Measurements from ENCODE around the gene KCNG1.
"Not testable (repeated sequence)": the region's sequence is repeated elsewhere in the genome, so short reads cannot be mapped to it uniquely, and the experiment has no call there.

DNA sequence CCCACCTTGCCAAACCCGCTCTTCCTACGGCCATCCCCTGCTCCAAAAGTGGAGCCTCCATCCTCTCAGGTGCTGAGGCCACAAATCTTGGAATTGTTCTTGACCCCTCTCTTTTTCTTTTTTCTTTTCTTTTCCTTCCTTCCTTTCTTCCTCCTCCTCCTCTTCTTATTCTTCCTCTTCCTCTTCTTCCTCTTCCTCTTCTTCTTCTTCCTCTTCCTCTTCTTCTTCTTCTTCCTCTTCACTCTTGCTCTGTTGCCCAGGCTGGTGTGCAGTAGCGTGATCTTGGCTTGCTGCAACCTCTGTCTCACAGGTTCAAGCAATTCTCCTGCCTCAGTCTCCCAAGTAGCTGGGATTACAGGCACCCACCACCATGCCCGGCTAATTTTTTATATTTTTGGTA, 44.4 kb downstream of the KCNG1 start:
- not testable (repeated sequence) for TF ChIP-seq POLR2AphosphoS5 (IDR thresholded peaks at IDR 0.05; ENCODE audit: low read depth, low read length); IRF2 (CRISPR knock-in tag; IDR thresholded peaks at IDR 0.05); CTCF (CRISPR knock-in tag; IDR thresholded peaks at IDR 0.05); ZBTB42 (CRISPR knock-in tag; IDR thresholded peaks at IDR 0.05); ELF4 (CRISPR knock-in tag; IDR thresholded peaks at IDR 0.05; ENCODE audit: borderline replicate concordance); ZNF274 (CRISPR knock-in tag; IDR thresholded peaks at IDR 0.05); ZNF292 (CRISPR knock-in tag; IDR thresholded peaks at IDR 0.05; ENCODE audit: borderline replicate concordance, low read depth); HDAC6 (IDR thresholded peaks at IDR 0.05; ENCODE audit: low read depth, low read length); EED (CRISPR knock-in tag; IDR thresholded peaks at IDR 0.05); MTA3 (CRISPR knock-in tag; IDR thresholded peaks at IDR 0.05); ZNF614 (CRISPR knock-in tag; IDR thresholded peaks at IDR 0.05; ENCODE audit: borderline replicate concordance); EZH2 (conservative IDR thresholded peaks at IDR 0.05; ENCODE audit: low read depth, low read length)
- TF ChIP-seq, protein P1, sequence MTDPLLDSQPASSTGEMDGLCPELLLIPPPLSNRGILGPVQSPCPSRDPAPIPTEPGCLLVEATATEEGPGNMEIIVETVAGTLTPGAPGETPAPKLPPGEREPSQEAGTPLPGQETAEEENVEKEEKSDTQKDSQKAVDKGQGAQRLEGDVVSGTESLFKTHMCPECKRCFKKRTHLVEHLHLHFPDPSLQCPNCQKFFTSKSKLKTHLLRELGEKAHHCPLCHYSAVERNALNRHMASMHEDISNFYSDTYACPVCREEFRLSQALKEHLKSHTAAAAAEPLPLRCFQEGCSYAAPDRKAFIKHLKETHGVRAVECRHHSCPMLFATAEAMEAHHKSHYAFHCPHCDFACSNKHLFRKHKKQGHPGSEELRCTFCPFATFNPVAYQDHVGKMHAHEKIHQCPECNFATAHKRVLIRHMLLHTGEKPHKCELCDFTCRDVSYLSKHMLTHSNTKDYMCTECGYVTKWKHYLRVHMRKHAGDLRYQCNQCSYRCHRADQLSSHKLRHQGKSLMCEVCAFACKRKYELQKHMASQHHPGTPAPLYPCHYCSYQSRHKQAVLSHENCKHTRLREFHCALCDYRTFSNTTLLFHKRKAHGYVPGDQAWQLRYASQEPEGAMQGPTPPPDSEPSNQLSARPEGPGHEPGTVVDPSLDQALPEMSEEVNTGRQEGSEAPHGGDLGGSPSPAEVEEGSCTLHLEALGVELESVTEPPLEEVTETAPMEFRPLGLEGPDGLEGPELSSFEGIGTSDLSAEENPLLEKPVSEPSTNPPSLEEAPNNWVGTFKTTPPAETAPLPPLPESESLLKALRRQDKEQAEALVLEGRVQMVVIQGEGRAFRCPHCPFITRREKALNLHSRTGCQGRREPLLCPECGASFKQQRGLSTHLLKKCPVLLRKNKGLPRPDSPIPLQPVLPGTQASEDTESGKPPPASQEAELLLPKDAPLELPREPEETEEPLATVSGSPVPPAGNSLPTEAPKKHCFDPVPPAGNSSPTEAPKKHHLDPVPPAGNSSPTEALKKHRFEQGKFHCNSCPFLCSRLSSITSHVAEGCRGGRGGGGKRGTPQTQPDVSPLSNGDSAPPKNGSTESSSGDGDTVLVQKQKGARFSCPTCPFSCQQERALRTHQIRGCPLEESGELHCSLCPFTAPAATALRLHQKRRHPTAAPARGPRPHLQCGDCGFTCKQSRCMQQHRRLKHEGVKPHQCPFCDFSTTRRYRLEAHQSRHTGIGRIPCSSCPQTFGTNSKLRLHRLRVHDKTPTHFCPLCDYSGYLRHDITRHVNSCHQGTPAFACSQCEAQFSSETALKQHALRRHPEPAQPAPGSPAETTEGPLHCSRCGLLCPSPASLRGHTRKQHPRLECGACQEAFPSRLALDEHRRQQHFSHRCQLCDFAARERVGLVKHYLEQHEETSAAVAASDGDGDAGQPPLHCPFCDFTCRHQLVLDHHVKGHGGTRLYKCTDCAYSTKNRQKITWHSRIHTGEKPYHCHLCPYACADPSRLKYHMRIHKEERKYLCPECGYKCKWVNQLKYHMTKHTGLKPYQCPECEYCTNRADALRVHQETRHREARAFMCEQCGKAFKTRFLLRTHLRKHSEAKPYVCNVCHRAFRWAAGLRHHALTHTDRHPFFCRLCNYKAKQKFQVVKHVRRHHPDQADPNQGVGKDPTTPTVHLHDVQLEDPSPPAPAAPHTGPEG (CRISPR knock-in tag; IDR thresholded peaks at IDR 0.05), result not testable (repeated sequence)
